Heart left ventricle (tissue), 16 donors: ENCODE data around the gene ARL15. TPM values are rescaled to one million over a fixed set of nuclear protein-coding genes. Genes with fewer than 3 reads are reported as not detected.
A peak's percentile ranks its signal among the peaks of the same experiment; 100 is the strongest.

Experiments
- ATAC-seq, 4 donors: fragments of 200-7000 bp; cut with Tn5 transposase; one replicate each; pipeline ENCODE4 v1.9.1; 2020 to 2022; ENCODE audit warnings: moderate library complexity in 4 of 4, mild to moderate bottlenecking in 3 of 4, moderate number of reproducible peaks in 1 of 4
- DNase-seq, 5 donors: peaks; one replicate each; pipeline ENCODE4 v3.0.0-alpha.2; 2020
- H3K27ac ChIP-seq, 12 donors: fragments of 200-600 bp; sonication (generic) in 4 of 12; one replicate each; pipeline versions ENCODE4 v1.5.0 to v1.8.0; 2016 to 2022; ENCODE audit warnings: mild to moderate bottlenecking in 2 of 12
- H3K27me3 ChIP-seq, 9 donors: fragments of 200-600 bp; sonication (generic) in 2 of 9; one replicate each; pipeline versions ENCODE4 v1.5.1 to v1.8.0; 2016 to 2022; ENCODE audit warnings: mild to moderate bottlenecking in 3 of 9
- H3K36me3 ChIP-seq, 9 donors: fragments of 200-600 bp; sonication (generic) in 2 of 9; one replicate each; pipeline versions ENCODE4 v1.5.0 to v1.8.0; 2018 to 2022; ENCODE audit warnings: mild to moderate bottlenecking in 2 of 9
- H3K4me1 ChIP-seq, 12 donors: fragments of 200-600 bp; sonication (generic) in 4 of 12; one replicate each; pipeline versions ENCODE4 v1.5.0 to v1.8.0; 2016 to 2022; ENCODE audit warnings: mild to moderate bottlenecking in 3 of 12
- H3K4me3 ChIP-seq, 12 donors: fragments of 200-600 bp; sonication (generic) in 4 of 12; one replicate each; pipeline versions ENCODE4 v1.5.0 to v1.8.0; 2017 to 2022; ENCODE audit warnings: mild to moderate bottlenecking in 9 of 12, moderate library complexity in 4 of 12
- H3K9me3 ChIP-seq, 12 donors: fragments of 200-600 bp; sonication (generic) in 4 of 12; one replicate each; pipeline versions ENCODE4 v1.5.0 to v1.8.0; 2016 to 2022; ENCODE audit warnings: mild to moderate bottlenecking in 1 of 12
- CTCF ChIP-seq, 12 donors: fragments of 200-600 bp; sonication (generic) in 4 of 12; IDR thresholded peaks; one replicate each; pipeline versions ENCODE4 v1.5.0 to v1.8.0; 2018 to 2022; ENCODE audit warnings: antibody characterized with exemption in 12 of 12, mild to moderate bottlenecking in 5 of 12
- POLR2A ChIP-seq, 2 donors: fragments of 450-650 bp; IDR thresholded peaks; one replicate each; pipeline ENCODE4 v1.6.1; 2017; ENCODE audit warnings: antibody characterized with exemption in 2 of 2, mild to moderate bottlenecking in 2 of 2, moderate library complexity in 2 of 2
- WGBS, 4 donors: extraction: QIAGEN DNeasy Blood & Tissue Kit in 2 of 4; methylation state at CpG; one replicate each; pipeline versions ENCODE4 v1.1.5 to v1.1.7; 2013 to 2018; 5-methylcytosine and 5-hydroxymethylcytosine counted together
- intact Hi-C, 10 donors: fragments of 100-400 bp; cut with DNase I; formaldehyde crosslinking; loops; one replicate each; pipeline versions ENCODE4 v1.11.1 to v1.14.2; 2022
- polyA plus RNA-seq, 2 donors: library from polyadenylated mRNA; stranded (reverse); fragments of 200-250 nt; gene quantifications; one replicate each; pipeline ENCODE4 v1.2.3, GENCODE V29; 2013
- total RNA-seq, 9 donors: library from RNA; depleted of rRNA in 2 of 9; stranded (reverse); fragments of >200 nt in 2 of 9; fragmentation: NEBNext Ultra II Directional in 3 of 9; extraction: Animal tissue kit (Norgen Biotek cat#: 25700) in 3 of 9; gene quantifications; one replicate each; pipeline versions ENCODE4 v1.1.0 to v1.2.4, GENCODE V29; 2016 to 2023
- donor health status: ischemic (EF 13 %, LVEDD 7.1; RV severe dilation, severe dysfunction).
- donor health status: healthy with polysubstance abuse.
- donor health status: DM: no; HTN: yes; CAD: no.
- donor health status: DM: no; HTN: no; CAD: no.
- donor health status: ischemic (EF 25% LVEDD 6.9; RV normal size, moderate dysfunction).
- donor health status: ischemic (EF 25% LVEDD 5.7; RV mildly dilated, moderate dysfunction).
- donor health status: healthy.
- donor health status: DM: yes; HTN: yes; CAD: no.
- donor health status: ischemic (EF 35%, LVEDD 5.7; RV mildly dilated, moderate dysfunction).
- donor health status: nonischemic (EF 11% LVEDD 7.7; RV severe dilation, severe dysfunction).
- donor health status: DM: yes; HTN: yes; CAD: no.
- donor health status: PGD.
- donor health status: ischemic (EF 29% LVEDD 5.4; RV normal size, mild dysfunction).
- donor health status: nonischemic (EF 23%, LVEDD 6.1; RV moderate dilation, normal function).

Gene ARL15
- total and polyA plus RNA-seq, 11 donors = 7.1 to 35.0 (median 23.2) TPM

- 54 to 74% (median 71%) methylated on average over 6 of the region's 6 CpGs for WGBS, 4 donors
- no peak for DNase-seq
- intact Hi-C loops = no loop called here
- Histone ChIP-seq H3K4me3 (no peak overlapping the region), H3K9me3 (peaks cover 0 to 3% (median 0%) of the 10 kb centered on the region in 12 donors), H3K36me3 (peaks cover 0 to 5% (median 0%) of the 10 kb centered on the region in 9 donors), H3K27ac (no peak overlapping the region), H3K27me3 (no peaks in the 10 kb centered on the region), H3K4me1 (peaks cover 0 to 1% (median 0%) of the 10 kb centered on the region in 12 donors)
- peak in 3 of 4 donors; percentile 71 to 77 (median 76) for ATAC-seq
- TF ChIP-seq POLR2A (IDR thresholded peaks at IDR 0.05) (no peak), CTCF (IDR thresholded peaks at IDR 0.05) (no peak)
Observed at GRCh38 chr5:53942724-53943123, 367.6 kb downstream of the ARL15 start.

- no peak for DNase-seq
- intact Hi-C loops = no loop called here
- peaks cover 0 to 17% (median 10%) of the 10 kb centered on the region in 12 donors for H3K4me1 ChIP-seq
- WGBS, 4 donors = 92 to 98% (median 95%) methylated on average over 1 of the region's 1 CpG
- no peaks in the 10 kb centered on the region for H3K27me3 ChIP-seq
- peaks cover 0 to 5% (median 0%) of the 10 kb centered on the region in 9 donors for H3K36me3 ChIP-seq
- ATAC-seq = no peak
- TF ChIP-seq POLR2A (IDR thresholded peaks at IDR 0.05) (no peak), CTCF (IDR thresholded peaks at IDR 0.05) (no peak)
- no peak overlapping the region for H3K4me3 ChIP-seq
- H3K27ac ChIP-seq = no peak overlapping the region
- H3K9me3 ChIP-seq = peaks cover 0 to 3% (median 0%) of the 10 kb centered on the region in 12 donors
Observed at GRCh38 chr5:53940921-53941320, 369.5 kb downstream of the ARL15 start.

GRCh38 chr5:53937467-53937866, 372.9 kb downstream of the ARL15 start:
- intact Hi-C loops = loop anchor here in 2 of 10 donors (1.0 to 5.0 kb wide), 3 partner anchors 34 to 35 kb away; no protein-coding TSS in a partner anchor
- peak in 1 of 4 donors; percentile 37 for ATAC-seq
- Histone ChIP-seq H3K36me3 (peaks cover 0 to 5% (median 0%) of the 10 kb centered on the region in 9 donors), H3K4me3 (no peak overlapping the region), H3K9me3 (peaks cover 0 to 3% (median 0%) of the 10 kb centered on the region in 12 donors), H3K27me3 (no peaks in the 10 kb centered on the region), H3K27ac (no peak overlapping the region), H3K4me1 (peaks cover 0 to 36% (median 17%) of the 10 kb centered on the region in 12 donors)
- 67 to 79% (median 75%) methylated on average over 2 of the region's 2 CpGs for WGBS, 4 donors
- TF ChIP-seq CTCF (IDR thresholded peaks at IDR 0.05) = no peak
- no peak for TF ChIP-seq POLR2A (IDR thresholded peaks at IDR 0.05)
- DNase-seq = no peak

- intact Hi-C loops = loop anchor here in 2 of 10 donors (1.0 to 5.0 kb wide), 3 partner anchors 34 to 36 kb away; no protein-coding TSS in a partner anchor
- H3K27me3 ChIP-seq = no peaks in the 10 kb centered on the region
- ATAC-seq = peak; percentile 56 to 77 (median 74)
- DNase-seq = peak in 4 of 5 donors; percentile 12 to 54 (median 28)
- no peak overlapping the region for H3K4me3 ChIP-seq
- H3K9me3 ChIP-seq = peaks cover 0 to 3% (median 0%) of the 10 kb centered on the region in 12 donors
- H3K36me3 ChIP-seq = peaks cover 0 to 5% (median 0%) of the 10 kb centered on the region in 9 donors
- peaks cover 0 to 36% (median 17%) of the 10 kb centered on the region in 12 donors for H3K4me1 ChIP-seq
- 31 to 36% (median 35%) methylated on average over 7 of the region's 7 CpGs for WGBS, 4 donors
- no peak overlapping the region for H3K27ac ChIP-seq
- TF ChIP-seq CTCF (IDR thresholded peaks at IDR 0.05) = no peak
- TF ChIP-seq POLR2A (IDR thresholded peaks at IDR 0.05) = no peak
Observed at GRCh38 chr5:53936481-53937352, 373.7 kb downstream of the ARL15 start.
